HG02870 (cell line): ENCODE measurements around the gene DZANK1.
"Not testable (repeated sequence)": the region's sequence is repeated elsewhere in the genome, so short reads cannot be mapped to it uniquely, and the experiment has no call there.

Source experiments
- ATAC-seq: cut with Tn5 transposase; IDR thresholded peaks from one replicate; pipeline ENCODE4 v1.9.1; 2021; ENCODE audit warnings: mild to moderate bottlenecking, moderate library complexity; ENCODE audit not compliant: unreplicated experiment

The DZANK1 gene

GRCh38 chr20:18380908-18381529 is 85.8 kb downstream of the DZANK1 start:
- no peak for ATAC-seq

GRCh38 chr20:18377896-18378481 is 88.8 kb downstream of the DZANK1 start:
- no peak for ATAC-seq

GRCh38 chr20:18375551-18375950 is 91.3 kb downstream of the DZANK1 start:
- ATAC-seq: not testable (repeated sequence)

- no peak for ATAC-seq
Measured at GRCh38 chr20:18372296-18372695, 94.5 kb downstream of the DZANK1 start.

GRCh38 chr20:18364768-18365167 is 102.1 kb downstream of the DZANK1 start:
- no peak for ATAC-seq

GRCh38 chr20:18363708-18364107 is 103.1 kb downstream of the DZANK1 start:
- no peak for ATAC-seq

- ATAC-seq: no peak
Measured at GRCh38 chr20:18362916-18363315, 103.9 kb downstream of the DZANK1 start.

- no peak for ATAC-seq
Measured at GRCh38 chr20:18361678-18362077, 105.2 kb downstream of the DZANK1 start.

- ATAC-seq: no peak
Measured at GRCh38 chr20:18360635-18361034, 106.2 kb downstream of the DZANK1 start.

- no peak for ATAC-seq
Measured at GRCh38 chr20:18359854-18360253, 107.0 kb downstream of the DZANK1 start.

- ATAC-seq: not testable (repeated sequence)
Measured at GRCh38 chr20:18349749-18350148, 117.1 kb downstream of the DZANK1 start.
